22Rv1 (cell line): ENCODE measurements around the gene SPANXN3.

ENCODE experiments used
- H3K27ac ChIP-seq: fragments of 450-650 bp; 2 replicates; pipeline ENCODE4 v1.5.1; 2017
- CTCF ChIP-seq: fragments of 450-650 bp; IDR thresholded peaks from 2 replicates; pipeline ENCODE4 v1.5.1; 2017; ENCODE audit warnings: mild to moderate bottlenecking
- ZFX ChIP-seq: fragments of 450-650 bp; IDR thresholded peaks from 2 replicates; pipeline ENCODE4 v1.6.1; 2017; ENCODE audit warnings: antibody characterized with exemption, borderline replicate concordance

The SPANXN3 gene

GRCh38 chrX:143462696-143463095, 54.6 kb downstream of the SPANXN3 start:
- no peak for TF ChIP-seq ZFX
- TF ChIP-seq CTCF: no peak
- H3K27ac ChIP-seq: no peak overlapping the region

- TF ChIP-seq ZFX (no peak), CTCF (no peak)
- H3K27ac ChIP-seq: no peak overlapping the region
Measured at GRCh38 chrX:143461606-143462005, 55.7 kb downstream of the SPANXN3 start.
